Measurements from ENCODE around the gene SCMH1. TPM values are rescaled to one million over a fixed set of nuclear protein-coding genes. Genes with fewer than 3 reads are reported as not detected.

The SCMH1 gene
- total RNA-seq, 1 experiment from 2014 or later = 16.5 TPM

- Histone ChIP-seq H2BK15ac (ENCODE audit: low read depth, low read length) (no peak overlapping the region), H3K4me2 (ENCODE audit: insufficient read depth, insufficient read length, low read length) (no peak overlapping the region), H3K4ac (ENCODE audit: low read depth, low read length) (no peak overlapping the region), H3K23ac (ENCODE audit: insufficient read length, low read depth, low read length) (no peak overlapping the region), H3K56ac (ENCODE audit: insufficient read length, low read depth, low read length) (no peak overlapping the region), H2BK120ac (ENCODE audit: low read depth, low read length, poor library complexity, severe bottlenecking) (no peak overlapping the region), H3K27ac (ENCODE audit: insufficient read length, low read depth, low read length) (no peak overlapping the region), H4K8ac (replicated peaks; ENCODE audit: insufficient read length, low read depth, low read length) (no peak overlapping the region), H3K18ac (ENCODE audit: insufficient read length, low read depth, low read length) (no peak overlapping the region), H4K20me1 (ENCODE audit: control insufficient read depth, insufficient read depth, insufficient read length) (no peaks in the 10 kb centered on the region), H3K9me3 (ENCODE audit: control insufficient read depth, low read depth, low read length) (no peaks in the 10 kb centered on the region), H3K14ac (ENCODE audit: insufficient read depth, low read length) (no peak overlapping the region), H3T11ph (ENCODE audit: low read length) (no peak overlapping the region), H4K5ac (ENCODE audit: insufficient read length, low read depth, low read length) (no peak overlapping the region), H4K91ac (ENCODE audit: insufficient read length, low read depth, low read length) (no peak overlapping the region), H3K23me2 (ENCODE audit: insufficient read length, low read depth, low read length, poor library complexity, severe bottlenecking) (peaks cover 4% of the 10 kb centered on the region), H2BK20ac (ENCODE audit: low read depth, low read length, poor library complexity, severe bottlenecking) (no peak overlapping the region), H2BK12ac (ENCODE audit: insufficient read length, low read depth, low read length) (no peak overlapping the region), H2AK5ac (ENCODE audit: insufficient read length, low read length) (no peak overlapping the region), H2BK5ac (ENCODE audit: insufficient read length, low read length) (no peak overlapping the region), H2AFZ (ENCODE audit: low read length) (no peak overlapping the region), H3K79me2 (ENCODE audit: insufficient read depth, low read length) (peaks cover 3% of the 10 kb centered on the region; the same call in 1 of the 2 replicates), H3K27me3 (ENCODE audit: insufficient read depth, low read length) (no peaks in the 10 kb centered on the region), H3K79me1 (ENCODE audit: insufficient read depth, low read depth, low read length, poor library complexity, severe bottlenecking) (peaks cover 6% of the 10 kb centered on the region), H3K9ac (ENCODE audit: extremely low read depth, insufficient read length, low read length) (no peak overlapping the region), H3K4me1 (ENCODE audit: insufficient read depth, low read length) (no peaks in the 10 kb centered on the region)
- DNase-seq = no peak
- no peaks in the 10 kb centered on the region for H3K9me3 Mint-ChIP-seq
- no peaks in the 10 kb centered on the region for H3K36me3 Mint-ChIP-seq (ENCODE audit: insufficient read depth in 1 of 3, low read depth in 3 of 3)
- H3K27me3 Mint-ChIP-seq (ENCODE audit: low read depth) = peaks cover 3% of the 10 kb centered on the region
- H3K4me1 Mint-ChIP-seq = peaks cover 14 to 15% of the 10 kb centered on the region in 2 experiments
- H3K4me3 Mint-ChIP-seq = no peak overlapping the region
- TF ChIP-seq CTCF (conservative IDR thresholded peaks at IDR 0.05) = no peak
- no CpG with 5 or more reads among the region's 2 CpGs for WGBS (ENCODE audit: extremely low coverage, insufficient read length, low lambda C conversion rate)
- H3K27ac Mint-ChIP-seq = 0 out of 7 replicates have a peak overlapping the region, but pooled peaks of 1 of the 3 experiments have one; percentile 61
These were observed 5.3 kb downstream of the SCMH1 start for GRCh38 chr1:41236781-41237180.

Measured in H9 (cell line).